SK-N-SH (cell line): ENCODE data around the gene PLXNB3. TPM values are rescaled to one million over a fixed set of nuclear protein-coding genes. Genes with fewer than 3 reads are reported as not detected.

ENCODE experiments used
- CTCF ChIA-PET: fragments of 300-600, 350-600 bp; formaldehyde crosslinking; extraction: SDS; loops from one replicate; lab custom pipeline; 2021; lab: Yijun Ruan, JAX
- POLR2A ChIA-PET: fragments of 350-600 bp; sonication (Branson Sonifier 250); formaldehyde crosslinking; extraction: SDS; loops from one replicate; lab custom pipeline; 2020; ENCODE audit warnings: antibody characterized with exemption, inconsistent platforms; lab: Yijun Ruan, JAX
- DNase-seq: peaks from one replicate; pipeline ENCODE4 v3.0.0; 2012
- H2AFZ ChIP-seq: fragments of 200-600 bp; sonication (generic); 2 replicates; pipeline ENCODE4 v1.8.1; 2016; ENCODE audit warnings: antibody characterized with exemption, mild to moderate bottlenecking, low read depth
- H3F3A ChIP-seq: fragments of 200-600 bp; sonication (generic); replicated peaks from 2 replicates; pipeline ENCODE3; 2016; ENCODE audit warnings: antibody characterized with exemption, mild to moderate bottlenecking; ENCODE audit not compliant: insufficient read depth
- H3K27ac ChIP-seq, 2 experiments: fragments of 200-500 bp in 1 of 2; fragments of 200-600 bp in 1 of 2; sonication (Bioruptor generic) in 1 of 2; sonication (generic), shearing (Covaris generic) in 1 of 2; 2 replicates each; pipeline versions ENCODE4 v1.5.1 to v1.6.1; 2014 to 2016; ENCODE audit warnings: low read depth in 2 of 2, inconsistent platforms in 1 of 2, low read length in 1 of 2, mild to moderate bottlenecking in 1 of 2, mixed read lengths in 1 of 2
- H3K27me3 ChIP-seq: fragments of 200-600 bp; sonication (generic), shearing (Covaris generic); 2 replicates; pipeline ENCODE4 v1.6.1; 2016; ENCODE audit warnings: mixed run types; ENCODE audit not compliant: insufficient read depth
- H3K36me3 ChIP-seq, 2 experiments: fragments of 200-500 bp in 1 of 2; fragments of 200-600 bp in 1 of 2; sonication (Bioruptor generic) in 1 of 2; sonication (generic) in 1 of 2; replicated peaks in 1 of 2; 2 replicates each; pipeline versions ENCODE3 to v1.5.1; 2014 to 2016; ENCODE audit warnings: low read length in 1 of 2, mild to moderate bottlenecking in 1 of 2; ENCODE audit not compliant: insufficient read depth in 2 of 2, control insufficient read depth in 1 of 2
- H3K4me1 ChIP-seq, 2 experiments: fragments of 200-500 bp in 1 of 2; fragments of 200-600 bp in 1 of 2; sonication (Bioruptor generic) in 1 of 2; sonication (generic), shearing (Covaris generic) in 1 of 2; 2 replicates each; pipeline versions ENCODE4 v1.5.1 to v1.6.1; 2014 to 2016; ENCODE audit warnings: low read depth in 1 of 2, low read length in 1 of 2, mixed run types in 1 of 2; ENCODE audit not compliant: insufficient read depth in 2 of 2, control insufficient read depth in 1 of 2
- H3K4me2 ChIP-seq: fragments of 200-600 bp; sonication (generic), shearing (Covaris generic); 2 replicates; pipeline ENCODE4 v1.6.1; 2017; ENCODE audit warnings: mixed run types
- H3K4me3 ChIP-seq, 2 experiments: fragments of 200-500 bp in 1 of 2; fragments of 200-600 bp in 1 of 2; sonication (Bioruptor generic) in 1 of 2; sonication (generic), shearing (Covaris generic) in 1 of 2; 2 replicates each; pipeline versions ENCODE4 v1.5.1 to v1.8.1; 2014 to 2016; ENCODE audit warnings: low read depth in 2 of 2, inconsistent platforms in 1 of 2, low read length in 1 of 2, mild to moderate bottlenecking in 1 of 2, mixed read lengths in 1 of 2, moderate library complexity in 1 of 2
- H3K79me2 ChIP-seq: fragments of 200-600 bp; sonication (generic); 2 replicates; pipeline ENCODE4 v1.8.1; 2017; ENCODE audit warnings: mild to moderate bottlenecking; ENCODE audit not compliant: insufficient read depth
- H3K9ac ChIP-seq: fragments of 200-600 bp; sonication (generic); 2 replicates; pipeline ENCODE4 v1.6.1; 2017; ENCODE audit warnings: mixed run types
- H3K9me2 ChIP-seq: fragments of 200-600 bp; sonication (generic); 2 replicates; pipeline ENCODE4 v1.6.1; 2017; ENCODE audit warnings: mixed run types
- H3K9me3 ChIP-seq: fragments of 200-600 bp; sonication (generic); 2 replicates; pipeline ENCODE4 v1.6.1; 2017; ENCODE audit warnings: mixed run types, mild to moderate bottlenecking, moderate library complexity
- H4K20me1 ChIP-seq: fragments of 200-600 bp; sonication (generic); 2 replicates; pipeline ENCODE4 v1.6.1; 2017; ENCODE audit warnings: mild to moderate bottlenecking, mixed run types; ENCODE audit not compliant: insufficient read depth
- CTCF ChIP-seq: fragments of 200-600 bp; sonication (generic); IDR thresholded peaks from 2 replicates; pipeline ENCODE4 v1.6.1; 2017; ENCODE audit warnings: antibody characterized with exemption, mild to moderate bottlenecking, moderate library complexity
- ELF1 ChIP-seq: IDR thresholded peaks from 2 replicates; pipeline ENCODE4 v1.4.0; 2012
- FOSL2 ChIP-seq: IDR thresholded peaks from 2 replicates; pipeline ENCODE4 v1.4.0; 2012; ENCODE audit warnings: low read depth, mild to moderate bottlenecking, moderate library complexity, borderline replicate concordance
- FOXM1 ChIP-seq: IDR thresholded peaks from 2 replicates; pipeline ENCODE4 v1.4.0; 2012; ENCODE audit warnings: low read depth, mild to moderate bottlenecking
- GABPA ChIP-seq: IDR thresholded peaks from 2 replicates; pipeline ENCODE4 v1.4.0; 2012; ENCODE audit warnings: low read depth, mild to moderate bottlenecking
- MXI1 ChIP-seq: IDR thresholded peaks from 2 replicates; pipeline ENCODE4 v1.6.1; 2012; ENCODE audit warnings: mild to moderate bottlenecking, low read depth, low read length, improper control_type of control experiment
- RXRA ChIP-seq: IDR thresholded peaks from 2 replicates; pipeline ENCODE4 v1.4.0; 2012; ENCODE audit warnings: low read depth, mild to moderate bottlenecking, borderline replicate concordance
- YY1 ChIP-seq: IDR thresholded peaks from 2 replicates; pipeline ENCODE4 v1.4.0; 2012; ENCODE audit warnings: low read depth, mild to moderate bottlenecking
- WGBS: methylation state at CpG from one replicate; pipeline ENCODE4 v1.1.6; 2017; ENCODE audit warnings: low lambda C conversion rate; 5-methylcytosine and 5-hydroxymethylcytosine counted together
- polyA plus RNA-seq, 3 experiments: library from polyadenylated mRNA; depleted of rRNA; stranded (reverse); fragments of >200 nt; gene quantifications; 2 replicates each; pipeline ENCODE4 v1.2.3, GENCODE V29; 2012
- TF ChIP-seq, protein P1 (sequence below): IDR thresholded peaks from 2 replicates; pipeline ENCODE4; 2012

The PLXNB3 gene
- polyA plus RNA-seq, 1 of the 3 experiments (the other 2 are of a cell fraction), result 15.5 TPM

- ChIA-PET CTCF (interaction anchor here (0.8 to 2.4 kb wide), 4 partner anchors 11 to 104 kb away, joined by 3 to 10 read pairs (median 6); partner anchors contain the start of gene PLXNB3), POLR2A (interaction anchor here (1.1 kb wide), 1 partner anchor 168 kb away, joined by 3 read pairs; no protein-coding TSS in a partner anchor)
- Histone ChIP-seq H3K79me2 (no peaks in the 10 kb centered on the region), H3K9me3 (no peaks in the 10 kb centered on the region), H3K4me3 (no peak overlapping the region), H3F3A (no peaks in the 10 kb centered on the region), H3K9me2 (no peaks in the 10 kb centered on the region), H4K20me1 (no peaks in the 10 kb centered on the region), H3K4me2 (no peak overlapping the region), H3K4me1 (peaks cover 0 to 12% of the 10 kb centered on the region in 2 experiments; a peak in 1 of 4 replicates), H3K27ac (no peak overlapping the region), H3K9ac (no peak overlapping the region), H2AFZ (no peak overlapping the region), H3K27me3 (0 out of 2 replicates have a peak, but pooled peaks cover 7% of the 10 kb centered on the region), H3K36me3 (no peaks in the 10 kb centered on the region)
- TF ChIP-seq GABPA (no peak), CTCF (peak; percentile 22; the same call in 1 of the 2 replicates), MXI1 (no peak), FOXM1 (no peak), FOSL2 (no peak), YY1 (no peak)
- TF ChIP-seq, protein P1, sequence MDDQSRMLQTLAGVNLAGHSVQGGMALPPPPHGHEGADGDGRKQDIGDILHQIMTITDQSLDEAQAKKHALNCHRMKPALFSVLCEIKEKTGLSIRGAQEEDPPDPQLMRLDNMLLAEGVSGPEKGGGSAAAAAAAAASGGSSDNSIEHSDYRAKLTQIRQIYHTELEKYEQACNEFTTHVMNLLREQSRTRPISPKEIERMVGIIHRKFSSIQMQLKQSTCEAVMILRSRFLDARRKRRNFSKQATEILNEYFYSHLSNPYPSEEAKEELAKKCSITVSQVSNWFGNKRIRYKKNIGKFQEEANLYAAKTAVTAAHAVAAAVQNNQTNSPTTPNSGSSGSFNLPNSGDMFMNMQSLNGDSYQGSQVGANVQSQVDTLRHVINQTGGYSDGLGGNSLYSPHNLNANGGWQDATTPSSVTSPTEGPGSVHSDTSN, result no peak
- no peak for DNase-seq
- WGBS, result 34% methylated on average over 8 of the region's 16 CpGs
Measured at GRCh38 chrX:153778684-153779101, 14.6 kb downstream of the PLXNB3 start.

DNA sequence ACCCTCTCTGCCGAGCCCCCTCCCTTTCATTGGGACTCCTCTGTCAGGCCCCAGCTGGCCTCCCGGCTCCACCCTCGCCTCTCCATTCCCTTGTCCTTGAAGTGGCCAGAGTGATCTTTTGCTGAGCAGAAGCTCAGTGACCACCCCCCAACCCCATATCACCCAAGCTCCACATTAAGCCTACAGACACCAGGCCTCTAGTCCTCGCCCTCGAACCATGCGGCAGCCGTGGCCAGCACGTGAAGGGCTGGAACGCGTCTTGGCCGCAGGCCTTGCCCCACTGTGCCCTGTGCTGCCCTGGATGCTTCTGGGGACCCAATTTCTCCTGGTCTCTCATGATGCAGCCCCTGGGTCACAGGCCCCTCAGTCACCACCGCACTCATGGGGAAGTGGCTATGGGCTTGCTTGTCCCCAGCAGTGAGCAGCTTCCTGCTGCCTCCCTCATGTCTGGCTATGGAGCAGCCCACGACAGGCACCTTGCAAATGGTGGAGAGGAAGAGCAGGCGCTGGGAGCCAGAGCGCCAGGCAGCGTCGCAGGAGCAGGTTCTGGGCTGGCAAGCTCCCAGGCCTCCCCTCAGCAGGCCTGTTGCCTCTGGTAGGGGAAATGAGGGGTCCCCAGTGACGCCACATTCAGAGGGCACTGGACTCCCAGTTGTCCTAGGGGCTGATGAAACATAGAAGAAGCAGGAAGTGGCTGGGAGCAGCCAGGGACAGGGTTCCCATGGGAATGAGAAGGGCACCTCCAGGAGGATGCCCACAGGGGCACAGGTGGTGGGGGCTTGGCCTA is 16.0 kb downstream of the PLXNB3 start:
- H3K9ac ChIP-seq, result no peak overlapping the region
- peak overlapping the region in 1 of 2 experiments; percentile 9; a peak in 1 of 4 replicates for H3K27ac ChIP-seq
- POLR2A ChIA-PET, result interaction anchor here (0.6 kb wide), 1 partner anchor 161 kb away, joined by 3 read pairs; no protein-coding TSS in a partner anchor

More for the DNA sequence above, 16.0 kb downstream of the PLXNB3 start:
- no peaks in the 10 kb centered on the region for H3K79me2 ChIP-seq
- TF ChIP-seq RXRA (no peak), ELF1 (0 out of 2 replicates have a peak, but pooled peaks have one; percentile 3)
- TF ChIP-seq, all 33 proteins: peak for 1
- Histone ChIP-seq H3K27me3 (0 out of 2 replicates have a peak, but pooled peaks cover 7% of the 10 kb centered on the region), H3K4me1 (peaks cover 0 to 19% of the 10 kb centered on the region in 2 experiments; a peak in 1 of 4 replicates), H3K4me3 (no peak overlapping the region), H3F3A (no peaks in the 10 kb centered on the region), H2AFZ (no peak overlapping the region), H4K20me1 (no peaks in the 10 kb centered on the region), H3K4me2 (no peak overlapping the region), H3K9me3 (no peaks in the 10 kb centered on the region), H3K9me2 (no peaks in the 10 kb centered on the region), H3K36me3 (no peaks in the 10 kb centered on the region)
- WGBS, result 61% methylated on average over 8 of the region's 18 CpGs
- CTCF ChIA-PET, result interaction anchor here (0.9 to 1.5 kb wide), 3 partner anchors 14 to 167 kb away, joined by 3 to 5 read pairs (median 4); partner anchors contain the start of gene PLXNB3
- DNase-seq, result no peak
